ENCODE results near the gene GALM.
"Not testable (repeated sequence)": the region's sequence is repeated elsewhere in the genome, so short reads cannot be mapped to it uniquely, and the experiment has no call there.

DNA sequence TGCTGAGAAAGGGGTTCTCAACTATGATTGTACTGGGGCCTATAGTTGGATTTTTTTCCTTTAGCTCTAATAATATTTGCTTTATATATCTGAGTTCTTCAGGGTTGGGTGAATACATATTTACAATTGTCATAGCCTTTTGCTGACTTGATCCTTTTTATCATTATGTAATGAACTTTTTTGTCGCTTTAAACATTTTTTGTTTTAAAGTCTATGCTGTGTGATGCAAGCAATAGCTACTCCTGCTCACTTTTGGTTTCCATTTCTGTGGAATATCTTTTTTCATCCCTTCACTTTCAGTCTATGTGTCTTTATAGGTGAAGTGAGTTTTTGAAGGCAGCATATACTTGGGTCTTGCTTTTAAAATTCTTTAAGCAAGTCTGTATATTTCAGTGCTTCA is 49.0 kb downstream of the GALM start:
- TF ChIP-seq, protein P1, sequence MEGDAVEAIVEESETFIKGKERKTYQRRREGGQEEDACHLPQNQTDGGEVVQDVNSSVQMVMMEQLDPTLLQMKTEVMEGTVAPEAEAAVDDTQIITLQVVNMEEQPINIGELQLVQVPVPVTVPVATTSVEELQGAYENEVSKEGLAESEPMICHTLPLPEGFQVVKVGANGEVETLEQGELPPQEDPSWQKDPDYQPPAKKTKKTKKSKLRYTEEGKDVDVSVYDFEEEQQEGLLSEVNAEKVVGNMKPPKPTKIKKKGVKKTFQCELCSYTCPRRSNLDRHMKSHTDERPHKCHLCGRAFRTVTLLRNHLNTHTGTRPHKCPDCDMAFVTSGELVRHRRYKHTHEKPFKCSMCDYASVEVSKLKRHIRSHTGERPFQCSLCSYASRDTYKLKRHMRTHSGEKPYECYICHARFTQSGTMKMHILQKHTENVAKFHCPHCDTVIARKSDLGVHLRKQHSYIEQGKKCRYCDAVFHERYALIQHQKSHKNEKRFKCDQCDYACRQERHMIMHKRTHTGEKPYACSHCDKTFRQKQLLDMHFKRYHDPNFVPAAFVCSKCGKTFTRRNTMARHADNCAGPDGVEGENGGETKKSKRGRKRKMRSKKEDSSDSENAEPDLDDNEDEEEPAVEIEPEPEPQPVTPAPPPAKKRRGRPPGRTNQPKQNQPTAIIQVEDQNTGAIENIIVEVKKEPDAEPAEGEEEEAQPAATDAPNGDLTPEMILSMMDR (IDR thresholded peaks at IDR 0.05), result not testable (repeated sequence)
- TF ChIP-seq POLR2A, POLR2AphosphoS5 (IDR thresholded peaks at IDR 0.05): not testable (repeated sequence)
